SK-N-SH treated with all-trans-retinoic acid at 6 μM for 48 hours (cell line): ENCODE results near the gene WDR37.

Source experiments
- BACH2 ChIP-seq: fragments of 250-450 bp; sonication (Bioruptor Pico); IDR thresholded peaks from 2 replicates; pipeline ENCODE4 v1.9.0; 2021; ENCODE audit warnings: mild to moderate bottlenecking, borderline replicate concordance
- ESRRG ChIP-seq: fragments of 250-450 bp; sonication (Bioruptor Pico); IDR thresholded peaks from 2 replicates; pipeline ENCODE4 v1.6.1; 2021; ENCODE audit warnings: mild to moderate bottlenecking
- GLIS3 ChIP-seq: fragments of 250-450 bp; sonication (Bioruptor Pico); IDR thresholded peaks from 2 replicates; pipeline ENCODE4 v1.5.0; 2020; ENCODE audit warnings: mild to moderate bottlenecking, moderate library complexity
- PPARA ChIP-seq: fragments of 250-450 bp; sonication (Bioruptor Pico); IDR thresholded peaks from 2 replicates; pipeline ENCODE4 v1.5.0; 2020; ENCODE audit warnings: mild to moderate bottlenecking, borderline replicate concordance
- SNAI2 ChIP-seq: fragments of 250-450 bp; sonication (Bioruptor Pico); IDR thresholded peaks from 2 replicates; pipeline ENCODE4 v1.5.0; 2020; ENCODE audit warnings: mild to moderate bottlenecking, moderate library complexity

DNA sequence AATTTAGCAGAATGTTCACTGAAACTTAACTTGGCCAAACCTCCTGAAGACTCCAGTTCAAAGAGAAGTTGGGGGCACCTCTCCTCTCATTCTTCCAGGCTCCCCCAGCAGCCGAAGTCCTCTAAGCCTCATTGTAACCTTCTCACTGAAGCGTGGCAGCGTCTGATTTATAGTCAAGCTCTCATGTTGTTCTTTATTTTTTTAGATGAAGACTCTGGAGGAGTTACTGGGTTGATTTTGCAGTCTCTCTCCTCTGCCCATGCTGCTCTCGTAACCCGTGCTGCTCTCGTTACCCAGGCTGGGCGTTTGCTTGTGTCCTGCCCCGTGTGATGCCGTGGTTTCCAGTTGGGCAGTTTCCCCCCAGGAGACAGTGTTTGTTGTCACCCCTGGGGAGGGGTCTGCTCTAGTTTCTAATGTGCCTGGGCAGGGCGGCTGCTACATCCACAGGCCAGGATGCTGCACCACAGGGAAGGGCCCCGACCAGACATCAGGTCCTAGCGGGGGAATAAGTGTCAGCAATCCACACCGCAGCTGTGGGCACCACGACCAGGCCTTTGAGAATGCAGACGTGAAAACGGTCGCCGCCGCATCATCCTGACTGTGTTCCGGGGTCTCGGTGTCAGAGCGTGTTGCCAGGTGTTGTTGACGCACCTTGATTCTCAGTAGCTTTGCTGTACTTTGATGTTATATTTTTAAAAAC is 65.2 kb downstream of the WDR37 start:
- TF ChIP-seq GLIS3 (no peak), SNAI2 (no peak), PPARA (CRISPR knock-in tag) (no peak), BACH2 (CRISPR knock-in tag) (no peak), ESRRG (CRISPR knock-in tag) (no peak)
